PC-9 (cell line): Measurements from ENCODE around the gene FEN1. TPM values are rescaled to one million over a fixed set of nuclear protein-coding genes. Genes with fewer than 3 reads are reported as not detected.

Source experiments
- BruUV-seq: library from RNA; stranded (reverse); fragments of 400-500 nt; replicated peaks from 2 replicates; lab custom pipeline; 2021; lab: Mats Ljungman, UMichigan
- CTCF ChIA-PET: fragments of 300-600 bp; sonication (Branson Sonifier 250); formaldehyde crosslinking; loops from one replicate; lab custom pipeline; 2022; ENCODE audit warnings: antibody characterized with exemption; lab: Charles Lee
- POLR2A ChIA-PET: fragments of 300-600 bp; sonication (Branson Sonifier 250); formaldehyde crosslinking; loops from one replicate; lab custom pipeline; 2022; ENCODE audit warnings: antibody characterized with exemption; ENCODE audit not compliant: unreplicated experiment; lab: Charles Lee
- DNase-seq, 2 experiments: peaks; one replicate each; pipeline versions ENCODE4 v3.0.0 to v3.0.0-alpha.2; 2015 to 2022; ENCODE audit warnings: mixed read lengths in 1 of 2
- H2AFZ ChIP-seq: fragments of 200-600 bp; sonication (generic); 2 replicates; pipeline ENCODE4 v1.8.1; 2017; ENCODE audit warnings: antibody characterized with exemption
- H3F3A ChIP-seq: fragments of 200-600 bp; sonication (generic); 2 replicates; pipeline ENCODE4 v1.8.1; 2017; ENCODE audit warnings: antibody characterized with exemption, mild to moderate bottlenecking, low read depth; ENCODE audit not compliant: insufficient read depth
- H3K27ac ChIP-seq: fragments of 200-600 bp; sonication (generic); 2 replicates; pipeline ENCODE4 v1.6.1; 2016; ENCODE audit warnings: mixed run types
- H3K27me3 ChIP-seq: fragments of 200-600 bp; sonication (generic); 2 replicates; pipeline ENCODE4 v1.6.1; 2016; ENCODE audit warnings: low read depth, mixed run types; ENCODE audit not compliant: insufficient read depth
- H3K36me3 ChIP-seq: fragments of 200-600 bp; sonication (generic); 2 replicates; pipeline ENCODE4 v1.6.1; 2016; ENCODE audit warnings: low read depth, mixed run types
- H3K4me1 ChIP-seq: fragments of 200-600 bp; sonication (generic); replicated peaks from 2 replicates; pipeline ENCODE4 v1.6.1; 2016; ENCODE audit warnings: mixed run types; ENCODE audit not compliant: insufficient read depth
- H3K4me2 ChIP-seq: fragments of 200-600 bp; sonication (generic); 2 replicates; pipeline ENCODE4 v1.6.1; 2017; ENCODE audit warnings: mixed run types
- H3K4me3 ChIP-seq: fragments of 200-600 bp; sonication (generic); 2 replicates; pipeline ENCODE4 v1.6.1; 2016; ENCODE audit warnings: mixed run types
- H3K79me2 ChIP-seq: fragments of 200-600 bp; sonication (generic); 2 replicates; pipeline ENCODE4 v1.6.1; 2017; ENCODE audit warnings: low read depth, mixed run types
- H3K9me2 ChIP-seq: fragments of 200-600 bp; sonication (generic); 2 replicates; pipeline ENCODE4 v1.8.1; 2017; ENCODE audit warnings: mild to moderate bottlenecking; ENCODE audit not compliant: insufficient read depth
- H3K9me3 ChIP-seq: fragments of 200-600 bp; sonication (generic); 2 replicates; pipeline ENCODE4 v1.8.1; 2016; ENCODE audit warnings: low read depth; ENCODE audit not compliant: insufficient read depth
- H4K20me1 ChIP-seq: fragments of 200-600 bp; sonication (generic); 2 replicates; pipeline ENCODE4 v1.8.1; 2017; ENCODE audit not compliant: insufficient read depth
- EZH2 ChIP-seq: fragments of 200-600 bp; sonication (generic); IDR thresholded peaks from 2 replicates; pipeline ENCODE4 v1.8.0; 2017; ENCODE audit warnings: antibody characterized with exemption, low read depth
- intact Hi-C: fragments of 100-400 bp; cut with micrococcal nuclease; formaldehyde crosslinking; loops from one replicate; pipeline ENCODE4 v1.10.0; 2022; ENCODE audit not compliant: unreplicated experiment
- total RNA-seq: library from RNA; stranded (reverse); gene quantifications from 2 replicates; pipeline ENCODE4 v1.2.3, GENCODE V29; 2021
- TF ChIP-seq, protein P1 (sequence below): fragments of 200-600 bp; sonication (generic); conservative IDR thresholded peaks from 2 replicates; pipeline ENCODE4 v1.6.1; 2017; ENCODE audit warnings: mixed run types, antibody characterized with exemption, mild to moderate bottlenecking, moderate library complexity

Gene FEN1
- total RNA-seq, 1 experiment from 2014 or later, result 60.9 TPM

DNA sequence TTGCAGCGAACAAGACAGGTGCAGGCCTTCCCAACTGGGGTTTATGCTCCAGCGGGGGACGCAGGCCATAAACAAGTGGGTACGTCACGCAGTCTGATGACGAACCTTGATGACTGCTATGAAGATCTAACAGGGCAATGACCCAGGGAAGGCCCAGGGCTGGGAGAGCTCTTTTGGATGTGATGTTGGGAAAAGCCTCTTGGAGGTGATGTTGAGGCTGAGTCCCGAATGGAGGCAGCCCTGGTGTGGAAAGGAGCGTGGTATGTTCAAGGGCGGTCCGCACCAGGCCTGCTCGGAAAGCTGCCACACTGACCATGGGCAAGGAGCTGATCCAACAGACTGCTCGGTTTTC is 41.2 kb downstream of the FEN1 start:
- Histone ChIP-seq H3K9me3 (no peaks in the 10 kb centered on the region), H3K4me3 (no peak overlapping the region), H3K4me2 (no peak overlapping the region), H3K9me2 (no peaks in the 10 kb centered on the region), H3K27me3 (no peaks in the 10 kb centered on the region), H3K79me2 (no peaks in the 10 kb centered on the region), H4K20me1 (no peaks in the 10 kb centered on the region), H3K27ac (no peak overlapping the region), H2AFZ (no peak overlapping the region), H3F3A (no peaks in the 10 kb centered on the region), H3K4me1 (0 out of 2 replicates have a peak, but pooled peaks cover 5% of the 10 kb centered on the region), H3K36me3 (no peaks in the 10 kb centered on the region)
- no peak for TF ChIP-seq EZH2
- TF ChIP-seq, protein P1, sequence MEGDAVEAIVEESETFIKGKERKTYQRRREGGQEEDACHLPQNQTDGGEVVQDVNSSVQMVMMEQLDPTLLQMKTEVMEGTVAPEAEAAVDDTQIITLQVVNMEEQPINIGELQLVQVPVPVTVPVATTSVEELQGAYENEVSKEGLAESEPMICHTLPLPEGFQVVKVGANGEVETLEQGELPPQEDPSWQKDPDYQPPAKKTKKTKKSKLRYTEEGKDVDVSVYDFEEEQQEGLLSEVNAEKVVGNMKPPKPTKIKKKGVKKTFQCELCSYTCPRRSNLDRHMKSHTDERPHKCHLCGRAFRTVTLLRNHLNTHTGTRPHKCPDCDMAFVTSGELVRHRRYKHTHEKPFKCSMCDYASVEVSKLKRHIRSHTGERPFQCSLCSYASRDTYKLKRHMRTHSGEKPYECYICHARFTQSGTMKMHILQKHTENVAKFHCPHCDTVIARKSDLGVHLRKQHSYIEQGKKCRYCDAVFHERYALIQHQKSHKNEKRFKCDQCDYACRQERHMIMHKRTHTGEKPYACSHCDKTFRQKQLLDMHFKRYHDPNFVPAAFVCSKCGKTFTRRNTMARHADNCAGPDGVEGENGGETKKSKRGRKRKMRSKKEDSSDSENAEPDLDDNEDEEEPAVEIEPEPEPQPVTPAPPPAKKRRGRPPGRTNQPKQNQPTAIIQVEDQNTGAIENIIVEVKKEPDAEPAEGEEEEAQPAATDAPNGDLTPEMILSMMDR, result no peak
- ChIA-PET POLR2A (interaction anchor here (0.9 kb wide), 1 partner anchor 19 kb away, joined by 4 read pairs; no protein-coding TSS in a partner anchor), CTCF (interaction anchor here (0.6 kb wide), 1 partner anchor 34 kb away, joined by 6 read pairs; no protein-coding TSS in a partner anchor)
- no TSS peak for BruUV-seq
- no peak for DNase-seq
- intact Hi-C loops, result no loop called here

DNA sequence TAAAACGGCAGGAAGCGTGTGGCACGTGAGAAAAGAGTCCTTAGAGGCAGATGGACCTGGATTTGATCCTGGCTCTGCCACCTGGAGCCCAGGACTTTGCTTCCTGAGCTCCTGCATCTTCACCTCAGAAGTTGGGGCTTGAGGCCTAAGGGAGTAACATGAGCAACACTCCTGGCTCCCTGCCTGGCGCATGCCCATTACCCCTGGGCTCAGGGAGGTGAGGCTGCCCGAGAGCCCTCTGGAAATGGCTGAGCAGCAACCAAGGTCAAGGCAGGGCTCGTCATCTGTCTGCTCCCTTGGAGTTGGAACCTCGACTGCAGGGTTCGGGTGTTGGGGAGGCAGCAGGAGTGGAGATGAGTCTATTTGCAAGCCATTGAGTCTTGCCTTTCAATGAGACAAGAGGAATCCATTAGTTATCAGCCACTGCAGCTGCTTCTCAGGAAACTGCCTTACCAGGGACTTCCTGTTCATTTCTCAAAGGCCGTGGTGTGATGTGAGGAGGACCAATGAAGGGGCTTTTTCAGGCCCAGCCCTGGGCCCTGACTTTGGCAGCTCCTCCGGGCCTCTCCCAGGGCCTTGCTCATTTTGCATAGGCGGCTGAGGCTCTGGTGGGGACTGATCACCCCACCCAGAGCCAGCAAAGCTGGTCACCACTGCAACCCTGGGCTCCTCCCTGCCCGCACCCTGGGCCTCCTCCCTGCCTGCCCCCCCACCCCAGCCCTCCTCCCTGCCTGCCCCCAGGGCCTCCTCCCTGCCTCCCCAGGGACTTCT is 41.8 kb downstream of the FEN1 start:
- Histone ChIP-seq H2AFZ (no peak overlapping the region), H3K27me3 (no peaks in the 10 kb centered on the region), H3K27ac (no peak overlapping the region), H3K9me2 (no peaks in the 10 kb centered on the region), H3F3A (no peaks in the 10 kb centered on the region), H4K20me1 (no peaks in the 10 kb centered on the region), H3K9me3 (no peaks in the 10 kb centered on the region), H3K4me3 (no peak overlapping the region), H3K79me2 (no peaks in the 10 kb centered on the region), H3K4me2 (no peak overlapping the region), H3K4me1 (0 out of 2 replicates have a peak, but pooled peaks cover 5% of the 10 kb centered on the region), H3K36me3 (no peaks in the 10 kb centered on the region)
- TSS peak; percentile 41 for BruUV-seq
- intact Hi-C loops, result no loop called here
- TF ChIP-seq, protein P1, result no peak
- TF ChIP-seq EZH2, result no peak
- peak in 1 of 2 experiments; percentile 64 for DNase-seq
- ChIA-PET POLR2A (interaction anchor here (0.5 to 0.9 kb wide), 2 partner anchors 19 to 67 kb away, joined by 4 to 19 read pairs; no protein-coding TSS in a partner anchor), CTCF (no interaction called here)

GRCh38 chr11:61836193-61836592 is 43.5 kb downstream of the FEN1 start:
- H3K4me1 ChIP-seq, result 0 out of 2 replicates have a peak, but pooled peaks cover 5% of the 10 kb centered on the region
- H3K79me2 ChIP-seq, result no peaks in the 10 kb centered on the region
- no peak overlapping the region for H3K4me3 ChIP-seq
- no peak overlapping the region for H2AFZ ChIP-seq
- no peaks in the 10 kb centered on the region for H3K9me3 ChIP-seq
- BruUV-seq, result no TSS peak
- TF ChIP-seq EZH2, result no peak
- TF ChIP-seq, protein P1, result no peak
- no peaks in the 10 kb centered on the region for H4K20me1 ChIP-seq
- intact Hi-C loops, result no loop called here
- no peaks in the 10 kb centered on the region for H3F3A ChIP-seq
- no peak overlapping the region for H3K27ac ChIP-seq
- ChIA-PET CTCF (interaction anchor here (0.7 kb wide), 1 partner anchor 31 kb away, joined by 3 read pairs; no protein-coding TSS in a partner anchor), POLR2A (no interaction called here)
- DNase-seq, result no peak
- no peak overlapping the region for H3K4me2 ChIP-seq
- no peaks in the 10 kb centered on the region for H3K27me3 ChIP-seq
- H3K36me3 ChIP-seq, result no peaks in the 10 kb centered on the region
- no peaks in the 10 kb centered on the region for H3K9me2 ChIP-seq
